Activated CD4-positive, alpha-beta T cell treated with anti-CD3 and anti-CD28 coated beads for 1 hour (primary cell): ENCODE data around the gene TGM6.
"Not testable (repeated sequence)": the region's sequence is repeated elsewhere in the genome, so short reads cannot be mapped to it uniquely, and the experiment has no call there.

Source experiments
- DNase-seq: peaks from one replicate; pipeline ENCODE4 v3.0.0-alpha.2; 2020

Gene TGM6

GRCh38 chr20:2400290-2400689 is 19.6 kb downstream of the TGM6 start:
- no peak for DNase-seq

GRCh38 chr20:2401527-2401926 is 20.8 kb downstream of the TGM6 start:
- no peak for DNase-seq

- no peak for DNase-seq
These were observed 21.7 kb downstream of the TGM6 start for GRCh38 chr20:2402271-2402980.

- no peak for DNase-seq
These were observed 22.8 kb downstream of the TGM6 start for GRCh38 chr20:2403291-2404052.

GRCh38 chr20:2405693-2406065 is 25.0 kb downstream of the TGM6 start:
- DNase-seq: no peak

- not testable (repeated sequence) for DNase-seq
These were observed 26.7 kb downstream of the TGM6 start for GRCh38 chr20:2407355-2407754.

GRCh38 chr20:2408111-2408510 is 27.4 kb downstream of the TGM6 start:
- DNase-seq: no peak

- no peak for DNase-seq
These were observed 36.0 kb downstream of the TGM6 start for GRCh38 chr20:2416541-2417212.

GRCh38 chr20:2417213-2417541 is 36.5 kb downstream of the TGM6 start:
- no peak for DNase-seq

- DNase-seq: no peak
These were observed 37.7 kb downstream of the TGM6 start for GRCh38 chr20:2418388-2418787.

- no peak for DNase-seq
These were observed 39.8 kb downstream of the TGM6 start for GRCh38 chr20:2420510-2420909.

- DNase-seq: no peak
These were observed 40.5 kb downstream of the TGM6 start for GRCh38 chr20:2421247-2421646.

- DNase-seq: no peak
These were observed 48.4 kb downstream of the TGM6 start for GRCh38 chr20:2429051-2429450.

- DNase-seq: no peak
These were observed 49.8 kb downstream of the TGM6 start for GRCh38 chr20:2430538-2430937.

GRCh38 chr20:2431185-2431584 is 50.5 kb downstream of the TGM6 start:
- DNase-seq: no peak

GRCh38 chr20:2446845-2447244 is 66.1 kb downstream of the TGM6 start:
- no peak for DNase-seq

- DNase-seq: no peak
These were observed 68.7 kb downstream of the TGM6 start for GRCh38 chr20:2449386-2449785.

- DNase-seq: no peak
These were observed 70.7 kb downstream of the TGM6 start for GRCh38 chr20:2451422-2451821.

- DNase-seq: peak; percentile 29
These were observed 71.4 kb downstream of the TGM6 start for GRCh38 chr20:2451939-2452732.

- DNase-seq: no peak
These were observed 73.1 kb downstream of the TGM6 start for GRCh38 chr20:2453792-2454191.

- no peak for DNase-seq
These were observed 75.2 kb downstream of the TGM6 start for GRCh38 chr20:2455771-2456497.

GRCh38 chr20:2458919-2459499 is 78.3 kb downstream of the TGM6 start:
- no peak for DNase-seq
